Bronchial epithelial cell (primary cell): ENCODE results near the gene CFAP74. TPM values are rescaled to one million over a fixed set of nuclear protein-coding genes. Genes with fewer than 3 reads are reported as not detected.

Experiments used
- DNase-seq: peaks from one replicate; pipeline ENCODE4 v3.0.0-alpha.2; 2010; ENCODE audit warnings: low read depth
- FAIRE-seq: peaks from 2 replicates; lab custom pipeline; 2011; peaks lifted over from hg19 to GRCh38; lab: Jason Lieb, UNC
- H3K27me3 ChIP-seq: 2 replicates; pipeline ENCODE4 v1.5.1; 2011; ENCODE audit warnings: low read length; ENCODE audit not compliant: control insufficient read depth, insufficient read depth
- H3K36me3 ChIP-seq: 2 replicates; pipeline ENCODE4 v1.5.1; 2011; ENCODE audit warnings: low read length; ENCODE audit not compliant: control insufficient read depth, insufficient read depth
- H3K4me3 ChIP-seq: 2 replicates; pipeline ENCODE4 v1.5.1; 2011; ENCODE audit warnings: mild to moderate bottlenecking, low read depth, low read length, control low read depth
- CTCF ChIP-seq: IDR thresholded peaks from 2 replicates; pipeline ENCODE4 v1.5.1; 2011; ENCODE audit warnings: mild to moderate bottlenecking, moderate library complexity, low read length, control low read depth, inconsistent platforms; ENCODE audit not compliant: insufficient read depth, severe bottlenecking
- total RNA-seq: library from RNA; depleted of rRNA; stranded (reverse); fragments of >200 nt; gene quantifications from 2 replicates; pipeline ENCODE4 v1.2.1, GENCODE V29; 2014

CFAP74 gene
- total RNA-seq, 1 donor from 2014 or later = not detected

GRCh38 chr1:2028870-2029560, 25.4 kb upstream of the CFAP74 start:
- Histone ChIP-seq H3K36me3 (no peaks in the 10 kb centered on the region), H3K4me3 (no peak overlapping the region), H3K27me3 (no peaks in the 10 kb centered on the region)
- TF ChIP-seq CTCF = no peak
- DNase-seq (no peak), FAIRE-seq (no peak)

- FAIRE-seq = no peak
- no peak for DNase-seq
- H3K36me3 ChIP-seq = no peaks in the 10 kb centered on the region
- H3K4me3 ChIP-seq = no peak overlapping the region
- TF ChIP-seq CTCF = no peak
- H3K27me3 ChIP-seq = no peaks in the 10 kb centered on the region
These were observed 24.5 kb upstream of the CFAP74 start for GRCh38 chr1:2027961-2028583.

- Histone ChIP-seq H3K4me3 (no peak overlapping the region), H3K27me3 (peaks cover 5% of the 10 kb centered on the region), H3K36me3 (no peaks in the 10 kb centered on the region)
- DNase-seq = no peak
- FAIRE-seq = no peak
- no peak for TF ChIP-seq CTCF
These were observed 21.9 kb upstream of the CFAP74 start for GRCh38 chr1:2025491-2025981.

- TF ChIP-seq CTCF = no peak
- H3K27me3 ChIP-seq = peaks cover 11% of the 10 kb centered on the region
- DNase-seq = no peak
- H3K4me3 ChIP-seq = no peak overlapping the region
- H3K36me3 ChIP-seq = no peaks in the 10 kb centered on the region
- FAIRE-seq = no peak
These were observed 21.3 kb upstream of the CFAP74 start for GRCh38 chr1:2024887-2025286.

- DNase-seq = no peak
- Histone ChIP-seq H3K4me3 (no peak overlapping the region), H3K36me3 (no peaks in the 10 kb centered on the region), H3K27me3 (peaks cover 15% of the 10 kb centered on the region)
- no peak for FAIRE-seq
- TF ChIP-seq CTCF = no peak
These were observed 20.9 kb upstream of the CFAP74 start for GRCh38 chr1:2024451-2024850.

- Histone ChIP-seq H3K27me3 (peaks cover 22% of the 10 kb centered on the region), H3K36me3 (no peaks in the 10 kb centered on the region), H3K4me3 (no peak overlapping the region)
- FAIRE-seq (no peak), DNase-seq (no peak)
- TF ChIP-seq CTCF = no peak
These were observed 19.6 kb upstream of the CFAP74 start for GRCh38 chr1:2023187-2023586.
